Lung (tissue), 12 donors: ENCODE results near the gene ADRM1. TPM values are rescaled to one million over a fixed set of nuclear protein-coding genes. Genes with fewer than 3 reads are reported as not detected.
A peak's percentile ranks its signal among the peaks of the same experiment; 100 is the strongest.

Experiments used
- ATAC-seq: fragments of 200-7000 bp; cut with Tn5 transposase; one replicate; pipeline ENCODE4 v1.9.1; 2020; ENCODE audit warnings: moderate number of reproducible peaks; ENCODE audit not compliant: insufficient read depth, low FRiP score
- DNase-seq, 3 donors: peaks; one replicate each; pipeline ENCODE4 v3.0.0-alpha.2; 2013 to 2017
- H3K27ac ChIP-seq, 2 donors: one replicate each; pipeline ENCODE4 v1.5.1; 2013; ENCODE audit warnings: mild to moderate bottlenecking in 2 of 2, moderate library complexity in 2 of 2, control low read depth in 1 of 2, inconsistent platforms in 1 of 2, low read depth in 1 of 2, low read length in 1 of 2
- H3K27me3 ChIP-seq, 3 donors: one replicate each; pipeline ENCODE4 v1.5.1; 2013; ENCODE audit warnings: low read length in 2 of 3; ENCODE audit not compliant: control insufficient read depth in 3 of 3, insufficient read depth in 3 of 3
- H3K36me3 ChIP-seq, 4 donors: one replicate each; pipeline ENCODE4 v1.5.1; 2013; ENCODE audit warnings: low read length in 4 of 4, mild to moderate bottlenecking in 1 of 4, moderate library complexity in 1 of 4; ENCODE audit not compliant: control insufficient read depth in 4 of 4, insufficient read depth in 4 of 4
- H3K4me1 ChIP-seq, 5 donors: one replicate each; pipeline ENCODE4 v1.5.1; 2013; ENCODE audit warnings: low read length in 5 of 5, mild to moderate bottlenecking in 2 of 5, moderate library complexity in 1 of 5; ENCODE audit not compliant: control insufficient read depth in 5 of 5, insufficient read depth in 5 of 5
- H3K4me3 ChIP-seq: one replicate; pipeline ENCODE4 v1.5.1; 2013; ENCODE audit warnings: mild to moderate bottlenecking, control low read depth, moderate library complexity
- H3K9ac ChIP-seq, 2 donors: one replicate each; pipeline ENCODE4 v1.5.1; 2013; ENCODE audit warnings: low read length in 2 of 2, control low read depth in 1 of 2; ENCODE audit not compliant: insufficient read depth in 1 of 2
- H3K9me3 ChIP-seq, 4 donors: one replicate each; pipeline ENCODE4 v1.5.1; 2013; ENCODE audit warnings: low read length in 3 of 4, mild to moderate bottlenecking in 1 of 4, moderate library complexity in 1 of 4; ENCODE audit not compliant: control insufficient read depth in 4 of 4, insufficient read depth in 3 of 4
- CTCF ChIP-seq: IDR thresholded peaks from 2 replicates; pipeline ENCODE4 v1.5.1; 2012; ENCODE audit warnings: mild to moderate bottlenecking; ENCODE audit errors: control extremely low read depth, extremely low read depth
- WGBS, 2 donors: extraction: QIAGEN DNeasy Blood & Tissue Kit; methylation state at CpG; one replicate each; pipeline ENCODE4 v1.1.7; 2013; 5-methylcytosine and 5-hydroxymethylcytosine counted together
- polyA plus RNA-seq, 2 donors: library from polyadenylated mRNA; stranded (reverse); fragments of 200-250 nt; gene quantifications; one replicate each; pipeline ENCODE4 v1.2.1, GENCODE V29; 2013
- total RNA-seq, 2 donors: library from RNA; depleted of rRNA in 1 of 2; stranded (reverse); fragments of >200 nt in 1 of 2; gene quantifications; one replicate each; pipeline ENCODE4 v1.2.1, GENCODE V29; 2014 to 2021
- donor health status: control.
- donor health status: control.
- donor health status: Bipolar disorder and iron deficiency.
- donor health status: healthy.
- donor health status: DM: yes; HTN: yes; CAD: no.

The ADRM1 gene
- total and polyA plus RNA-seq, 4 donors, result 43.1 to 140 (median 106) TPM

DNA sequence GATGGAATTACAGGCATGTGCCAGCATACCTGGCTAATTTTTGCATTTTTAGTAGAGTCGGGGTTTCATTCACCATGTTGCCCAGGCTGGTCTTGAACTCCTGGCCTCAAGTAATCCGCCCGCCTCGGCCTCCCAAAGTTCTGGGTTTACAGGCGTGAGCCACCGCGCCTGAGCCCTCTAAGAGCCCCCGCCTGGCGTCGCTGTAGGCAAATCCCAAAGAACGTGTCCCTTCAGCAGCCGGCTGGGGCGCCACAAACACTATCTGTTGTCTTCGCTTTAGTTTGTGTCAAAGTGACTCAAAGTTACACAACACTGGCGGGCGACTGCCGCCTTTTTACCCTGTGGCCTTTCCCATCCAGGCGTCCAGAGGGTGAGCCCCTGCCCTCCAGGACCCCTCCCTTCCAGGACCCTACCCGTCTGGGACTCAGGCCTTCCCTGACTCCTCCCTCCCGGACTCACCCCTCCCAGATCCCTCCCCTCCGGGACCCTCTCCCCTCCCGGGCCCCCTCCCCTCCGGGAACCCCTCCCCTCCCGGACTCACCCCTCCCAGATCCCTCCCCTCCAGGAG, 940 bp upstream of the ADRM1 start:
- Histone ChIP-seq H3K4me1 (peaks cover 0 to 17% (median 8%) of the 10 kb centered on the region in 5 donors), H3K9ac (no peak overlapping the region), H3K27ac (peak overlapping the region; percentile 98 to 99), H3K36me3 (peaks cover 5 to 34% (median 14%) of the 10 kb centered on the region in 4 donors), H3K27me3 (no peaks in the 10 kb centered on the region), H3K4me3 (no peak overlapping the region), H3K9me3 (no peaks in the 10 kb centered on the region)
- DNase-seq, result peak; percentile 92 to 95 (median 94)
- WGBS, 2 donors, result 2 to 3% methylated on average over 20 to 24 of the region's 24 CpGs
- ATAC-seq, result peak; percentile 54
- peak; percentile 98 for TF ChIP-seq CTCF

DNA sequence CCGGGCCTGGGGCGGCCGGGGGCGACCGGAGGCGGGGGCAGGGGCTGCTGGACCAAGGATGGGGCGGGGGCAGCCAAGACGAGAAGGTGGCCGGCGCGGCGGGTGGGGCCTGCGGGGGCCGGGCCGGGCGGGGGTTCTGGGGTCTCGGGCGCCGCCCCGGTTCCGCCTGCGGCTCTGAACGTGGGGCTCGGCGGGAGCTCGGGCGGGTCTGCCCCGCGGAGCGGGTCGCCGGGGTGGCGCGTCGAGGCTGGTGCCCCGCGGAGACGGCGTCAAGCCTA, 204 bp downstream of the ADRM1 start:
- no peak for ATAC-seq
- Histone ChIP-seq H3K36me3 (peaks cover 5 to 46% (median 22%) of the 10 kb centered on the region in 4 donors), H3K4me3 (peak overlapping the region; percentile 89), H3K27ac (peak overlapping the region; percentile 75 to 87), H3K4me1 (peaks cover 0 to 17% (median 8%) of the 10 kb centered on the region in 5 donors), H3K9ac (no peak overlapping the region), H3K9me3 (no peaks in the 10 kb centered on the region), H3K27me3 (no peaks in the 10 kb centered on the region)
- DNase-seq, result no peak
- 1% methylated on average over 27 to 39 of the region's 39 CpGs for WGBS, 2 donors
- TF ChIP-seq CTCF, result no peak

DNA sequence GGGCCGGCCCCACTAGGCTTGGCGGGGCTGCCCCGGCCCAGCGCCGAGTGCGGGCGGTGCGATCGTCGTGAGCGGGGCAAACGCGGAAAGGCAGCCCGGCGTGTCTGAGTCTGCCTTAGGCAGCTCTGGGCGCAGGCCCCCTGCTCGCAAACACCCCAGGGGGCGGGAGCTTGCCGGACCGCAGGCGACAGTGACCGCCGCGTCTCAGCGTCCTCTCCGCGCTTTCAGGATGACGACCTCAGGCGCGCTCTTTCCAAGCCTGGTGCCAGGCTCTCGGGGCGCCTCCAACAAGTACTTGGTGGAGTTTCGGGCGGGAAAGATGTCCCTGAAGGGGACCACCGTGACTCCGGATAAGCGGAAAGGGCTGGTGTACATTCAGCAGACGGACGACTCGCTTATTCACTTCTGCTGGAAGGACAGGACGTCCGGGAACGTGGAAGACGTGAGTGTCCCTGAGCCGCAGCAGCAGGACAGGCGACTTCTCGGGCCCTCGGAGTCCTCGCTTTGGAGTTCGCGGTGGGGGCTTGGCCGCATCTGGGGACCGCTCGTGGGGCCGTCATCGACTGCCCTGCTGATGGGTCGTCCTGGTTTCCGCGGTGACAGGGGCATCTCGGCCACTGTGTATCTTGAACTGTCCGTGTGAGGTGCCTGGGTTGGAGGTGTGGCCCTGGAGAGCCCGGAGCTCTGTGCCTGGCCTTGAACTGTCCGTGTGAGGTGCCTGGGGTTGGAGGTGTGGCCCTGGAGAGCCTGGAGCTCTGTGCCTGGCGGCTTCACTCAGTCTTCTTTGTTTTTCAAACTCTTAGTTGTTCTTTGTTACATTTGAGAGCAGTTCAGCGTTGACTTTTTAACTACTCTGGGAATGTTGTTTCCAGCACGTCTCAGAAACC, 786 bp downstream of the ADRM1 start:
- Histone ChIP-seq H3K27me3 (no peaks in the 10 kb centered on the region), H3K9me3 (no peaks in the 10 kb centered on the region), H3K36me3 (peaks cover 5 to 49% (median 23%) of the 10 kb centered on the region in 4 donors), H3K4me3 (peak overlapping the region; percentile 89), H3K4me1 (peaks cover 0 to 17% (median 8%) of the 10 kb centered on the region in 5 donors), H3K27ac (peak overlapping the region; percentile 75 to 87), H3K9ac (peak overlapping the region; percentile 34 to 61)
- ATAC-seq, result no peak
- no peak for TF ChIP-seq CTCF
- no peak for DNase-seq
- WGBS, 2 donors, result 4 to 8% methylated on average over 51 to 66 of the region's 66 CpGs
